NCI-H1436 treated with DMSO at 0.1 percent for 48 hours (cell line): Measurements from ENCODE around the gene CEACAM4.
"Not testable (repeated sequence)": the region's sequence is repeated elsewhere in the genome, so short reads cannot be mapped to it uniquely, and the experiment has no call there.

Experiments used
- DNase-seq: peaks from one replicate; lab custom pipeline; 2025; lab: John Stamatoyannopoulos, UW

The CEACAM4 gene

DNA sequence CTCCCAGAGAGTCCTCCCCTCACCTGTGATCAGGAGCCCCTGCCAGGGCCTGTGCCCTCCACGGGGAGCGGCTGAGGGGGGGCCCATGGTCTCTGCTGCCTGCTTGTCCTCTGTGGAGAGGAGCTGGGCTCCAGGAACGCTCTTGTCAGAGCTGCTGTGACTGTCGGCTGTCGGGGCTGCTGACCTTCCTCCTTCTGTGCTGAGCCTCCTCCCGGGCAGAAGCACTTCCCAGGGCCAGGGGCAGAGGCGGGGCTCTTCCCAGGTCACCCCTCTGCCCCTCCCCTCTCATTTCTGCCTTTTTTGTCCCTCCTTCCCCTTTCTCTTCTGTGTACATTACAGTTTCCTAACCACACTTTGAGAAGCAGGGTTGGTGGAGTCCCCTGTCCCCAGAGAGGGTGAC, at the start of gene CEACAM4:
CEACAM4 (minus strand) TSS at position 198 of the 400 bp plus-strand sequence; CDS start at position 87, 111 bp downstream.
- no peak for DNase-seq

- DNase-seq, result no peak
These were observed 44.6 kb upstream of the CEACAM4 start for GRCh38 chr19:41671486-41671885.

GRCh38 chr19:41670755-41671154, 43.9 kb upstream of the CEACAM4 start:
- DNase-seq, result no peak

GRCh38 chr19:41668315-41668714, 41.4 kb upstream of the CEACAM4 start:
- DNase-seq, result no peak

DNA sequence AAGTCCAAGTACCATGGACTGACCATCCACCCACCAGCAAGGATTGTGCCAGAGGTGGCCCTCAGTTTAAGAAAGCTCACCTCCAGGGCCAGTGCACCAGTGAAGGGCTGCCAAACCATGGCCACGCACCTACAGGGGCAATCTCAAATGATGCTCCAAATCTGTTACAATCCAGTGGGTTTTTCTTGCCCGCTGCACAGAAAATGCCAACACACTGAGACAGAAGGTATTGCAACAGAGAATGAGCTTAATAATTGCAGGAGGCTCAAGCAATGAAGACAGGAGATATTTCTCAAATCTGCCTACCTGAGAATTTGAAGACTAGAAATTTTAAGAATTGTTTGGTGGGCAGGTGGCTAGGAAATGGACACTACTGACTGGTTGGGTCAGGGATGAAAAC, 39.2 kb upstream of the CEACAM4 start:
- no peak for DNase-seq

GRCh38 chr19:41657157-41657556, 30.3 kb upstream of the CEACAM4 start:
- no peak for DNase-seq

GRCh38 chr19:41656756-41657155, 29.9 kb upstream of the CEACAM4 start:
- not testable (repeated sequence) for DNase-seq

- no peak for DNase-seq
These were observed 25.4 kb upstream of the CEACAM4 start for GRCh38 chr19:41652250-41652649.

GRCh38 chr19:41649827-41650226, 23.0 kb upstream of the CEACAM4 start:
- no peak for DNase-seq

- no peak for DNase-seq
These were observed 19.8 kb upstream of the CEACAM4 start for GRCh38 chr19:41646589-41647204.

DNA sequence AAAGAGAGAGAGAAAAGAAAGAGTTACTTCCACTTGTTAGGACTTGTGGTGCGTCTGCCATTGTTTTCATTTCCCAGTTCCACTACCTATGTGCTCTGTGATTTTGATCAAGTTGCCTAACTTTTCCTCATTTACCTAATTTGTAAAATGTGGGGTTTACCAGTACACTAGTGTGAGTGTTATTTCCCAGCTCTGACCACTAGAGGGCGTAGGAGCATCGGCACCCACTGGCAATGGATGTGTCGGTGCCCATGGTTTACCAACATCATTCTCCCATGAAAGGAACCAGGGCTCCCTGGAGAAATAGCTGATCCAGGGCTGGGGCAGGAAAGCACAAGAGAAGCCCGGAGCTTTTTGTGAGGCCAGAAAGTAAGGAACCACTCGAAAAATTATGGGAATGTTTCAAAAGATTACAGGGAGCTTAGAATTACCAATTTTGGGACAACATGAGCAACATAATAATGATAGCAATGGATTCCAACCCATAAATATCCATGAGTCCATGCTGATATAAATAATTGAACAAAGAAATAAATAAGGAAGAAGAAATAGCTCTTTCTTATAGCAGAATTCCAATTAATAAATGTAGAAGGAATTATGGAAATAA, 15.1 kb upstream of the CEACAM4 start:
- DNase-seq, result no peak

- DNase-seq, result no peak
These were observed 11.8 kb upstream of the CEACAM4 start for GRCh38 chr19:41638641-41639081.

DNA sequence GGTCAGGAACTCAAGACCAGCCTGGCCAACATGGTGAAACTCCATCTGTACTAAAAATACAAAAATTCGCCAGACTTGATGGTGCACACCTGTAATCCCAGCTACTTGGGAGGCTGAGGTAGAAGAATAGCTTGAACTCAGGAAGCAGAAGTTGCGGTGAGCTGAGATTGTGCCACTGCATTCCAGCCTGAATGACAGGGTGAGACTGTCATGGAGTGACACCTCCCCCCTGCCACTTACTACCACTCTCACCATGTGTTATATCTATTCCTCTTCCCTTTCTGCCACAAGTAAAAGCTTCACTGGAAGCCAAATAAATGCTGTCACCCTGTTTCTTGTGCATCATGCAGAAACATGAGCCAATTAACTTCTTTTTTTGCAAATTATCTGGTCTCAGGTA, 10.6 kb upstream of the CEACAM4 start:
- no peak for DNase-seq

GRCh38 chr19:41627966-41628675, 1.2 kb upstream of the CEACAM4 start:
- DNase-seq, result no peak

GRCh38 chr19:41626278-41626677, 596 bp downstream of the CEACAM4 start:
- DNase-seq, result no peak

- DNase-seq, result no peak
These were observed 1.9 kb downstream of the CEACAM4 start for GRCh38 chr19:41624937-41625336.

DNA sequence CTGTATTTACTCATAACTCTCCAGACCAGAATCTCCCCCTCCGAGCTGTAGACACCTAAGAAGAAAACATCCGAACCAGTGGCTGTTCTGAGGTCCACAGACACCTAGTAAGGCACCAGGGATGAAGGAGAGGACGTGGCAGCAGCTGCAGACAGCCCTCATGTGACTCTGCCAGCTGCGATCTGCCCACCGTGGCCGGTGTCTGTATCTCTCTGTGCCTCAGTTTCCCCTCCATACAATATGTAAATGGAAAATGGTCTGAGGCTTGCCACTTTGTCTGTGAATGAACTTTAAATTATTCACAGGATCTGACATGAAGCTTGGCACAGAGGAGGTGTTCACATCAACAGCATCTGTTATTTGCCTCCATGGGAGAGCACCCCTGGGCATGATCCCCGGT, 2.4 kb downstream of the CEACAM4 start:
- no peak for DNase-seq

- DNase-seq, result no peak
These were observed 3.5 kb downstream of the CEACAM4 start for GRCh38 chr19:41623360-41623759.

DNA sequence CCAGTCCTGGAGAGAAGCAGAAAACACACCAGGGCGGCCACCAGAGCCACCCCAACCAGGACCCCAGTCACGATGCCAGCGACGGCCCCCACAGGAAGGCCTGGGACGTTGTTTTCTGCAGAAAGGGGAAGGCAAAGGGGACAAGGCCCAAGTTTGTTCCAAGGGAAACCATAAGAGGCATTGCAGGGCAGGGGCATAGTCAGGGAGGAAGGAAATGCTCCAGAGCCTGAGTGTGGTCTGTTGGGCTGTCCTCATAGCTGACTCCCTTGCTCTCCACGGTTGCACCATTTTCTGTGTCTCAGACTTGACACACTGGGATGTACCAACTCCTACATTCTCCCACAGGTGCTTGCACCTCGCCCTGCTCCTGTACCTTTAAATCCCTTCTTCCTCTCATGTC, 5.2 kb downstream of the CEACAM4 start:
- DNase-seq, result no peak

GRCh38 chr19:41621226-41621625, 5.6 kb downstream of the CEACAM4 start:
- DNase-seq, result no peak

- no peak for DNase-seq
These were observed 6.7 kb downstream of the CEACAM4 start for GRCh38 chr19:41620171-41620570.

DNA sequence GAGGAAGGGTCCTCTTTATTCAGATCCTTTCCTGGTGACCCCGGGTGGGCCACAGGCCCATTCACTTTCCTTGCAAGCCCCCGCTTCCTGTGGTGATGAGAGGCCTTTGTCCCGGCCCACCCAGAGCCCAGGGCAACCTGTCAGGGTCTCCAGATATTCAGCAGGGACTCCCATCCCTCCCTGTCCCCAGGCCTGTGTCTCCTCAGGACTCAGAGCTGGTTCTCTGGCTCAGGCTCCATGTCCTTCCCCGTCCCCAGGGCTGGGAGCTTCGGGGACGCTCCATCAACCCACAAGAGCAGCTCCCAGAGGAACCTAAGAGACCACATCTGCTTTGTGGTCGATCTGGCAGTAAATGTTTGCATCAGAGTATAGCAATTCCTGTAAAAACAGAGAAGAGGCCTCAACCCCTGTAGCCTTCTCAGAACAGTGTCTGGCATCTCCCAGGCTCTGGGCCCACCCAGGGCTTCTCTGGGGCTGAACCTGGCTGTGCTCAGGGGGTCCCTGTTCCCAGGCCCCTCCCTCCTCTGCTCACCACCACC, 7.8 kb downstream of the CEACAM4 start:
- no peak for DNase-seq
